CMK (cell line): ENCODE results near the gene DLX4.

Experiments
- DNase-seq: peaks from one replicate; pipeline ENCODE4 v3.0.0-alpha.2; 2010; ENCODE audit warnings: low read depth

Gene DLX4

GRCh38 chr17:49946964-49947584 is 21.9 kb upstream of the DLX4 start:
- no peak for DNase-seq

GRCh38 chr17:49949634-49950033 is 19.4 kb upstream of the DLX4 start:
- DNase-seq = no peak

GRCh38 chr17:49951362-49952082 is 17.5 kb upstream of the DLX4 start:
- no peak for DNase-seq

- peak; percentile 44 for DNase-seq
These were observed 16.6 kb upstream of the DLX4 start for GRCh38 chr17:49952209-49952911.

GRCh38 chr17:49952912-49953497 is 16.0 kb upstream of the DLX4 start:
- DNase-seq = no peak

GRCh38 chr17:49955157-49955556 is 13.8 kb upstream of the DLX4 start:
- no peak for DNase-seq

- DNase-seq = no peak
These were observed 12.2 kb upstream of the DLX4 start for GRCh38 chr17:49956780-49957179.

GRCh38 chr17:49957350-49957749 is 11.6 kb upstream of the DLX4 start:
- no peak for DNase-seq

- no peak for DNase-seq
These were observed 10.3 kb upstream of the DLX4 start for GRCh38 chr17:49958723-49959122.

GRCh38 chr17:49959183-49959935 is 9.6 kb upstream of the DLX4 start:
- no peak for DNase-seq

GRCh38 chr17:49962599-49963308 is 6.2 kb upstream of the DLX4 start:
- DNase-seq = no peak

- no peak for DNase-seq
These were observed 5.7 kb upstream of the DLX4 start for GRCh38 chr17:49963309-49963625.

GRCh38 chr17:49963626-49964302 is 5.2 kb upstream of the DLX4 start:
- no peak for DNase-seq

GRCh38 chr17:49964303-49964768 is 4.7 kb upstream of the DLX4 start:
- DNase-seq = no peak

GRCh38 chr17:49964769-49965523 is 4.0 kb upstream of the DLX4 start:
- DNase-seq = no peak

- DNase-seq = no peak
These were observed 3.5 kb upstream of the DLX4 start for GRCh38 chr17:49965524-49965909.

GRCh38 chr17:49966767-49967166 is 2.2 kb upstream of the DLX4 start:
- DNase-seq = no peak

- no peak for DNase-seq
These were observed 1.8 kb upstream of the DLX4 start for GRCh38 chr17:49967205-49967604.

- DNase-seq = no peak
These were observed 1.2 kb upstream of the DLX4 start for GRCh38 chr17:49967621-49968404.
